ENCODE data around the gene BHLHE41.

The BHLHE41 gene

GRCh38 chr12:26150736-26151450 is 26.1 kb upstream of the BHLHE41 start:
- H3K27ac ChIP-seq: peak overlapping the region; percentile 24 to 46
- TF ChIP-seq, protein P1, sequence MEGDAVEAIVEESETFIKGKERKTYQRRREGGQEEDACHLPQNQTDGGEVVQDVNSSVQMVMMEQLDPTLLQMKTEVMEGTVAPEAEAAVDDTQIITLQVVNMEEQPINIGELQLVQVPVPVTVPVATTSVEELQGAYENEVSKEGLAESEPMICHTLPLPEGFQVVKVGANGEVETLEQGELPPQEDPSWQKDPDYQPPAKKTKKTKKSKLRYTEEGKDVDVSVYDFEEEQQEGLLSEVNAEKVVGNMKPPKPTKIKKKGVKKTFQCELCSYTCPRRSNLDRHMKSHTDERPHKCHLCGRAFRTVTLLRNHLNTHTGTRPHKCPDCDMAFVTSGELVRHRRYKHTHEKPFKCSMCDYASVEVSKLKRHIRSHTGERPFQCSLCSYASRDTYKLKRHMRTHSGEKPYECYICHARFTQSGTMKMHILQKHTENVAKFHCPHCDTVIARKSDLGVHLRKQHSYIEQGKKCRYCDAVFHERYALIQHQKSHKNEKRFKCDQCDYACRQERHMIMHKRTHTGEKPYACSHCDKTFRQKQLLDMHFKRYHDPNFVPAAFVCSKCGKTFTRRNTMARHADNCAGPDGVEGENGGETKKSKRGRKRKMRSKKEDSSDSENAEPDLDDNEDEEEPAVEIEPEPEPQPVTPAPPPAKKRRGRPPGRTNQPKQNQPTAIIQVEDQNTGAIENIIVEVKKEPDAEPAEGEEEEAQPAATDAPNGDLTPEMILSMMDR (IDR thresholded peaks at IDR 0.05): no peak
- no peak for DNase-seq (ENCODE audit: low spot score)
- H3K4me3 ChIP-seq: no peak overlapping the region

- TF ChIP-seq, protein P1 (IDR thresholded peaks at IDR 0.05): no peak
- no peak for DNase-seq (ENCODE audit: low spot score)
- Histone ChIP-seq H3K4me3 (no peak overlapping the region), H3K27ac (no peak overlapping the region)
These were observed 25.2 kb upstream of the BHLHE41 start for GRCh38 chr12:26149968-26150500.

GRCh38 chr12:26148291-26148690 is 23.5 kb upstream of the BHLHE41 start:
- Histone ChIP-seq H3K27ac (no peak overlapping the region), H3K4me3 (no peak overlapping the region)
- no peak for DNase-seq (ENCODE audit: low spot score)
- TF ChIP-seq, protein P1 (IDR thresholded peaks at IDR 0.05): no peak

DNA sequence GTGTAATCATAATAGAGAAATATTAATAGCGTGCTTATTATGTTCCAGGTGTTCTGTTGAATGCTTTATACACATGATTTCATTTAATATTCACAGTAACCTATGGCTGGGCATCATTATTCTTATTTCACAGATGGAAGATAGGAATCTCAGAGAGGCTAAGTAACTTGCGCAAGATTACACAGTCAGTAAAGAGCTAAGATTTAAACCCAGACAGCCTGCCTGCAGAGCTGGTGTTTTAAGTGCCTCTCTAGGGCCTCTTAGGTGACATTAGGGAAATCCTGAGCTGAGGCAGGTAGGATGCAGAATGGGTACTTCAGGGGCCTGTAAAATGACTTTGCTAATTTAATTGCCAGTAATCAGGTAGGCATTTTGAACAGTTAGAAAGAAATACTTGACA is 18.5 kb upstream of the BHLHE41 start:
- Histone ChIP-seq H3K4me3 (no peak overlapping the region), H3K27ac (no peak overlapping the region)
- TF ChIP-seq, protein P1 (IDR thresholded peaks at IDR 0.05): no peak
- DNase-seq (ENCODE audit: low spot score): no peak

DNA sequence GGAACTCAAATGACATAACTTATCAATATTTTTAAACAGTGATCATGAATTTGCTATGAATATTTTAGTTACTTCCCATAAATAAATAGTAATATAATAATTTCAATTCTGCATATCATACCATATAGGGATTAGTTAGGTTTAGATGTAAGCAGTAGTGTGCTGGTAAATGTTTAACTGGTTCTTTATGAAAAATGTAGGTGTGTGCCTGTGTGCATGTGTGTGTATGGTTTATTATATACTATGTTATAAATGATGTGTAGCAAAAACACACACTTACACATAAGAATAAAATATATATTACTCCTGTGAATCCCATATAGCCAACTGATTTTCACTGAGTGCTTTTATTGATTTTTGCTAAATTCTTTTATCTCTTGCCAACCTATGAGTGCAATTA is 14.0 kb upstream of the BHLHE41 start:
- Histone ChIP-seq H3K4me3 (no peak overlapping the region), H3K27ac (no peak overlapping the region)
- DNase-seq (ENCODE audit: low spot score): no peak
- TF ChIP-seq, protein P1 (IDR thresholded peaks at IDR 0.05): no peak

DNA sequence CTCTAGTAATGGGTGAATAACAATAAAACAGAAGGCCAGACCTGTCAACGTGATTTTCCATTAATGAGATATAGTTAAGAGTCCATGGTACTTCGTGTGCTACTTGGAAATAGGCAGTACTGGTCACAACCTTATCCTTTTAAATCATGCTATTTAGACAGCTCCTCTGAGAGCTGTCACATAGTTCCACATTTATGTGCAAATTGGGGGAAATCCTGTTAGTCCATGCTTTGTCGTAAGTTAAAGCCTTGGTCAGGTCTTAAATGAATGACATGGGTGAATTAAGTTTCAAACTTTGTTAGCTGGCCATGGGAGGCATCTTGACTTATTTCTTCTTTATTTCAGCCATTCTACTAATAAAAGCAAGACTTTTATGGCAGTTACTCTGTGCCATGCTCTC is 11.9 kb upstream of the BHLHE41 start:
- TF ChIP-seq, protein P1 (IDR thresholded peaks at IDR 0.05): no peak
- DNase-seq (ENCODE audit: low spot score): no peak
- no peak overlapping the region for H3K4me3 ChIP-seq
- H3K27ac ChIP-seq: no peak overlapping the region

DNA sequence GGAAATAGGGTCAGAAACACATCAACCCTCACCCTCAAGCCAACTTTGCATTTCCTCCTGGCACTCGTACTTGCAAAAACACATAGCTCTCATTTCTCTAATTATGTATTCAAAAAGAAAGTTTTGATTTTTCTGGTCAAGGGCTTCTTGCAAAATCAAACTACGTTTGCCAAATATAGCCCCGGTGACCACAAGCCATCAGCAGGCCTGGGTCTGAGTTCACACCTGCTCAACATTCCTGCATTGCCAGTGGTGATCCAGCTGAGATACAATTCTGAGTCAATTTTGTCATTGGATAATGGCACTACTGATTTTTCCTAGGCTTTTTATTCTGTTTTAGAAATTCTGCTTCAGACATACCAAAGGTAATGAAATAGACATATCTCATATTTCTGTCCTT is 10.7 kb upstream of the BHLHE41 start:
- Histone ChIP-seq H3K4me3 (no peak overlapping the region), H3K27ac (no peak overlapping the region)
- TF ChIP-seq, protein P1 (IDR thresholded peaks at IDR 0.05): no peak
- DNase-seq (ENCODE audit: low spot score): no peak
